Stimulated activated CD4-positive, alpha-beta T cell treated with anti-CD3 and anti-CD28 coated beads, TNF-alpha, amount 100 ng/mL, for 1 hour (primary cell): ENCODE data around the gene ERMARD.

Experiments
- DNase-seq, 3 donors: peaks; one replicate each; pipeline ENCODE4 v3.0.0-alpha.2; 2020; ENCODE audit warnings: low read depth in 3 of 3, low spot score in 1 of 3

Gene ERMARD

GRCh38 chr6:169751242-169752073 lies at the start of gene ERMARD, which contains the start of gene DYNLT2:
Gene ERMARD, plus strand, starts transcription at chr6:169751622. Its CDS starts 36 bp downstream, at chr6:169751658.
Gene DYNLT2, minus strand, starts transcription at chr6:169751572. Its CDS starts 114 bp downstream, at chr6:169751458.
- peak; percentile 67 to 91 (median 87) for DNase-seq

- peak; percentile 88 to 97 (median 94) for DNase-seq
Measured at GRCh38 chr6:169701954-169702839, 49.2 kb upstream of the ERMARD start, which contains the start of the genes C6orf120 and WDR27. Gene C6orf120, plus strand, starts transcription at chr6:169702126. Its CDS starts 334 bp downstream, at chr6:169702460. Gene WDR27, minus strand, starts transcription at chr6:169702029. Its CDS starts 13,024 bp downstream, at chr6:169689005.

DNA sequence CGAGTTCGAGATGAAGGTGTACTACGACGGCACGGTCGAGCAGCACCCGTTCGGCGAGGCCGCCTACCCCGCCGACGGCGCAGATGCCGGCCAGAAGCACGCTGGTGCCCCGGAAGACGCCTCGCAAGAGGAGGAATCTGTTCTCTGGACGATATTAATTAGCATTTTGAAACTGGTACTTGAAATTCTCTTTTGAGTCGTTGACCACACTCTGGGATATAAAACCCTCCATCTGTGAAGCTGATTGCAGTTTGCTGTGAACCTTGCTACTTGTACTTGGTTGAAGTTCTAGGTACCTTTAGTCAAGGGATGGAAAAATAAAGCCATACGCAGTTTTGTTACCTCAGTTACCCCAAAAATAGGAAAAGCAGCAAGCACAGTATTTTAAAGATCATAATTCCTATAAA lies 48.6 kb upstream of the ERMARD start:
- DNase-seq: peak in 1 of 3 donors; percentile 22

DNA sequence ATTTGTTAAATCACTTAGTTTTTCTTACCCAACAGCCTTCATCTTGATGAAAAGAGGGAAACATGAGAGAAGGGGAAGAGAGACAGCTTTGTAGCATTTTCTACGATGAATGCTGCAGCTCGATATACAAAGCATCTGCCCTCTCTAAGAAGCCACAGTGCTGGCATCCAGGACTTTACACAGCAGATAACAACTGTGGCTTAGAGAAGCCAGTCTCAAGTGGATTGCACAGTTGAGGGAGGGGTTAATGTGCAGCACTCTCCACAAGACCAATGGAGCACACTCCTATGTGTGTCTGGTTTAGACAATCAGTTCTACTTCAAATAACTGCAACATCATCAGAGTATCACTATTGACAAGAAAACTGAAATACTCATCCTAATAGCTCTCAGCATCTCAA lies 43.6 kb upstream of the ERMARD start:
- DNase-seq: no peak

DNA sequence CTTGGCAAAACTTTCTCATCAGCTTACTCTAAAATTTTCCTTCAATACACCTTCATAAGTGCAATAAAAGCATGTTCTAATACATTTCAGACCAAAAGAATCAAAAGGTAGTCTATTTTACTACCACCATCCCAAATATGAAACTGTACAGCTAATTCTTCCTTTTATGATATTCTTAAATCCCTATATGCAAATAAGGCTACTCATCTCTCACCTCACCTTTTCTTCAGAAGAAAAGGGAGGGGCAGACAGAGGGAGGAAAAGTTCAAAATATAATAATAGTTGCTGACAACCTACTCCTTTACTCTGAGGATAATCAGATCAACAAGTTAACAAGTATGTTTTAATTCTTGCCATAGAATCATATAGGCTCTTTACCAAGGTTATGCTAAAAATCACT lies 42.1 kb upstream of the ERMARD start:
- no peak for DNase-seq

- no peak for DNase-seq
Measured at GRCh38 chr6:169710009-169710408, 41.4 kb upstream of the ERMARD start.

DNA sequence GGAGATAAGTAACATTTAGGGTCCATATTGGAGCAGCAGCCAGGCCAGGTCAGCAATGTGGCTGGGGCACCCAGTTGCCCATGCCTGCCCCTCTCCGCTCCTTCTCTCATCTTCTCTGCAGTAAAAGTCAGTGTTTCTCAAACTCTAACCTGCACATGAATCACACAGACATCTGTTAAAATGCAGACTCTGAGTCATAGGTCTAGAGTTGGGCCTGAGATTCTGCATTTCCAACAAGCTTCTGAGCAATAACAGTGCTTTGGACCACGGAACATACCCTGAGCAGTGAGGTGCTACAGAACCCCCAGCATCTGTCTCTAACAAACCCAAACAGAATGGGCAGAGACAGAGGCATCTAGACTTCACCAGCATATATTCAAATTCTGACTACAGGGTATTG lies 37.2 kb upstream of the ERMARD start:
- no peak for DNase-seq

DNA sequence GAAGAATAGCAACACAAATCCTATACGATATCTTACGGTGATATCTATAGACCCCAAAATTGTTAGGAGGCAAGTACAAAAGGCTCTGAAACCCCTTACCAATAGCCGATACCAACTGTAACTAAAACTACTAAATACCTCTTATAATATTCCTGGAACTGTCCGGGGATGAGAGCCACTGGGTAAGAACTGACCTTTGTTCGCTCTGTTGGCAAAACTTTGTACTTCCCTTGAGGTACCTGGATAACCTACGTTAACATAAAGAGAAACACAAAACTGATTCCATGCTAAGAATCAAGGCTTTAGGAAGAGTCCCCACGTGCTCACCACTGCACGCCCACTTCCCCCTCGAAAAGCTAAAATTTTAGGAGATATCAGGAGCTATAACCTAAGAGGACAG lies 36.8 kb upstream of the ERMARD start:
- no peak for DNase-seq

GRCh38 chr6:169719117-169719516 lies 32.3 kb upstream of the ERMARD start:
- DNase-seq: no peak

- DNase-seq: no peak
Measured at GRCh38 chr6:169720207-169720855, 31.1 kb upstream of the ERMARD start.

DNA sequence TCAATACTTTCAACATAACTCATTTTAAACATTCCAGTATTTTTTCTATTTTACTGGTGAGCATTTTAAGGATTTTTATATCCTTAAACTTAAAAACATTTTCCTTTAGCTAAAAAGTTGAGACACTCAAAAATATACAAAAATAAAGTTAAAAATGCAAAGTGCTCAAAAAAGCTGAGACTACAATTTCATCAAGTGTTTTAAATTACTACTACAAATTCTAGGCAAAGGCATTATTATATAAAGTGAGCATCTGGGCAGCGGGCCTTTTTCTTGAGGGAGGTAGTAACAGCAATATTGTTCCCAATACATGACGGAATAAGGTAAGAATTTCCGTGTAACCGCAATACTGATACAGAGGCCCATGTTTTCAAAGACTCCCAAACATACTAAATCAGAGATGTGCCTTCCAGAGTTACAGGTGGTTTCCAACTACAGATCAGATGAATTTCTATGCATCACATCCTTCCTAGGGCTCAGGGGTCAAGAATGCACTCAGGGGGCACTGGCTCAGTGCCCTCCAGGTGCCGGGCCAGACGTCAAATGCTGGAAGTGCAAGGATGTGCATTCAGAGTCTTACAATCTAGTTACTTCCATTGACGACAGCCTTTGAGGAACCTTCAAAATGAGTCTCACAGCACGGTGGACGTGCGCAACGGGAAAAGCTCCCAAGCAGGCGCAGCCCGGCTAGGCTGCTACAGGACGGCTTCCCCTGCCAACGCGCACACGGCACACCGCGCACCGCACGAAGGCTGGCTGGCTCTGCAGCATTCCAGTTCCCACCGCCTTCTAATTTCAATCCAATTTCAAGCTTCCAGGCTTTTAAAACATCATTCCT lies 28.8 kb upstream of the ERMARD start:
- no peak for DNase-seq

GRCh38 chr6:169723200-169723909 lies 28.1 kb upstream of the ERMARD start:
- peak in 2 of 3 donors; percentile 35 to 52 for DNase-seq

DNA sequence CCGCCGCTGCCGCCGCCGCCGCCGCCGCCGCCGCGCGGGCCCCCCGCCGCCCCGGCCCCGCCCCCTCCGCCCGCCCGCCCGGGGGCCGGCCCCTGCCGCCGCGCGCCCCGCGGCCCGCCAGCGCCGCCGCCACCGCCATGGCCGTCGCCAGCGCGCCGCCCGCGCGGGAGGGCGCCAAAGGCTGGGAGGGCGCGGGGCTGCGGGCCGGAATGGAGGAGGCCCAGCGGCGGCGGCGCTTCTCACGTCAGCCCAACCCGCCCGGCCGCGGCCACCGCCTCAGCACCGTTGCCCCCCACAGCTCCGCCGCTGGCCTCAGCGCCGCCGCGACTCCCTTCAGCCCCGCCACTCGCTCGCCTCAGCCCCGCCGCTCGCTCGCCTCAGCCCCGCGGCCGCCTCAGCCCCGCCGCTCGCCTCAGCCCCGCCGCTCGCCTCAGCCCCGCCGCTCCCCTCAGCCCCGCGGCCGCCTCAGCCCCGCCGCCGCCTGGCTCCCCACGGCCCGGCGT lies 27.4 kb upstream of the ERMARD start:
- DNase-seq: peak in 1 of 3 donors; percentile 39

- DNase-seq: peak in 2 of 3 donors; percentile 47 to 67
Measured at GRCh38 chr6:169724494-169725124, 26.8 kb upstream of the ERMARD start, which contains the start of gene PHF10. Gene PHF10, minus strand, starts transcription at chr6:169724500. Its CDS starts 569 bp downstream, at chr6:169723931.

DNA sequence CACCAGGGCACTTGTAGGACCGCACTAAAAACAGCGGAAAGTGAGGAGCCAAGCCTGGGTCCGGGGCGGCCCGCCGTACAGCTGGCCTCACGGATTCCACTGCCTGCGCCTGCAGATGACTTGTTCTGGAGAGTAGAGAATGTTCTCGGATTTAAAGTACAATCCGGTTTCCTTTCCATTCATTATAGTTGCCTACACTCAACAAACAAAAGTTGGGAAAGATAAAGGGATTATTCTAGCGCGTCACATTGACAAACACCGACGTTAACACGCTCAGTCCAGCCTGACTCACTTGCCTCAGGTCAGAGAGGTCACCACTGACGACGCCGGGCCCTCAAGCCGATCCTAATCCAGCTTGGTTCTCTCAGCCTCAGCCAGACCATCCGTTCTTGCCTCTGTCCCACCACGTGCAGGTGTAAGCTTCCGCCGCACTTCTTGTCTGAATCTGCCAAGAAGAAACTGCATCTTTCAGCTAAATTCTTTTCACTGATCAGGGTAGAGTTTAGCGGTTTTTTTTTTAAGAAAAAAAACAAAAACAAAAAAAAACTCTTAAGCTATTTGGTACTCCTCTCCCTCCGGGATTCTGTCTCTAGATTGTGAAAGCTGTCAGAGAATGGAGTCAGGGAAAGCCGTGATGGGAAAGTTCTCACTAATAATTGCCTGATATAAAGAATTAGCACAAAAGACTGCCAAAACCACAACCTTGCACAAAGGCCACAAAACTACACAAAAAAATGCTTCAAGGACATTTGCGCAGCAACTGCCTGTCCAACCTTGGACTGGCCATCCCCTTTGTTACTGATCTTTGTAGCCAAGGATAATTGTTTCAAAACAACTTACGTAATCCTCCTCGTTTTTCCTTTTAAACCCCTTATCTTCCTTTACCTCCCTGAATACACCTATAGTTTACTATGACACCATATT lies 26.0 kb upstream of the ERMARD start:
- peak in 1 of 3 donors; percentile 4 for DNase-seq

GRCh38 chr6:169726049-169726400 lies 25.4 kb upstream of the ERMARD start:
- DNase-seq: no peak

- DNase-seq: no peak
Measured at GRCh38 chr6:169726963-169727362, 24.5 kb upstream of the ERMARD start.

DNA sequence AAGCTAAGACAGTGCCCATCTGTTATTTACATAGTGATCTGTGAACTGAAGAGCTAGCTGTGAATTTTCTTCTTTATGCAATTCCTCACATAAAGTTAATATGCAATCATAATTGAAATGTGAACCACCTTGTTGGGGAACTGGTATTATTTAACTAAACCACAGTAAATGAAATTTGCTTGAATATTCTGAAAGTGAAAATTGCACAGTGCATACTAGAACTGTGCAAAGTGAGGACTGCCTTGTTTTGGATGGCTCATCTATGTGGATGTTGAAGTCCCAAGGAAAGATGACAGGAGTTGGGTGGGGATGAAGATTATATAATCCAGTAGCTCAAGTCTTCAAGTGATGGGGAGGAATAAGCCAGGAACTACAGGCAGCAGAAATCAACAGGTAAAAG lies 21.5 kb upstream of the ERMARD start:
- no peak for DNase-seq
